OCI-LY1 (cell line): ENCODE data around the gene TAGLN3.

Experiments used
- H2AFZ ChIP-seq: fragments of 200-600 bp; sonication (generic), shearing (Covaris generic); 2 replicates; pipeline ENCODE4 v1.6.0; 2014; ENCODE audit warnings: antibody characterized with exemption, mild to moderate bottlenecking, low read length
- H3F3A ChIP-seq: fragments of 200-600 bp; sonication (generic), shearing (Covaris generic); 2 replicates; pipeline ENCODE4 v1.6.0; 2014; ENCODE audit warnings: mild to moderate bottlenecking, antibody characterized with exemption, low read length, moderate library complexity; ENCODE audit not compliant: insufficient read depth
- H3K27ac ChIP-seq: fragments of 200-600 bp; sonication (generic); 2 replicates; pipeline ENCODE4 v1.5.1; 2014; ENCODE audit warnings: low read length, mixed run types, mild to moderate bottlenecking, low read depth; ENCODE audit not compliant: poor library complexity, severe bottlenecking
- H3K27me3 ChIP-seq: fragments of 200-600 bp; sonication (generic); 2 replicates; pipeline ENCODE4 v1.6.0; 2014; ENCODE audit warnings: antibody characterized with exemption, mild to moderate bottlenecking, low read length, moderate library complexity; ENCODE audit not compliant: insufficient read depth
- H3K36me3 ChIP-seq: fragments of 200-600 bp; sonication (generic); 2 replicates; pipeline ENCODE4 v1.6.1; 2014; ENCODE audit warnings: mild to moderate bottlenecking, antibody characterized with exemption, low read length, moderate library complexity, mixed read lengths; ENCODE audit not compliant: insufficient read depth
- H3K4me1 ChIP-seq: fragments of 200-600 bp; sonication (generic); 2 replicates; pipeline ENCODE4 v1.5.1; 2014; ENCODE audit warnings: mild to moderate bottlenecking, low read length, moderate library complexity; ENCODE audit not compliant: insufficient read depth, severe bottlenecking
- H3K4me2 ChIP-seq: fragments of 200-600 bp; sonication (generic), shearing (Covaris generic); 2 replicates; pipeline ENCODE4 v1.6.1; 2014; ENCODE audit warnings: low read length
- H3K4me3 ChIP-seq: fragments of 200-600 bp; sonication (generic); 2 replicates; pipeline ENCODE4 v1.5.1; 2014; ENCODE audit warnings: low read length, low read depth, mild to moderate bottlenecking, mixed read lengths; ENCODE audit not compliant: poor library complexity, severe bottlenecking
- H3K79me2 ChIP-seq: fragments of 200-600 bp; shearing (Covaris generic); 2 replicates; pipeline ENCODE4 v1.6.1; 2016; ENCODE audit warnings: mixed run types, low read length, mixed read lengths; ENCODE audit not compliant: insufficient read depth
- H3K9ac ChIP-seq: fragments of 200-600 bp; sonication (generic), shearing (Covaris generic); 2 replicates; pipeline ENCODE4 v1.6.1; 2014; ENCODE audit warnings: mild to moderate bottlenecking, low read length, mixed read lengths
- H3K9me2 ChIP-seq: fragments of 200-600 bp; sonication (generic), shearing (Covaris generic); 2 replicates; pipeline ENCODE4 v1.6.1; 2014; ENCODE audit warnings: low read depth, mild to moderate bottlenecking, low read length, mixed read lengths
- H3K9me3 ChIP-seq: fragments of 200-600 bp; shearing (Covaris generic); 2 replicates; pipeline ENCODE4 v1.6.1; 2014; ENCODE audit warnings: low read length, mixed read lengths
- H4K20me1 ChIP-seq: fragments of 200-600 bp; sonication (generic), shearing (Covaris generic); 2 replicates; pipeline ENCODE4 v1.6.0; 2016; ENCODE audit warnings: mild to moderate bottlenecking, low read length; ENCODE audit not compliant: insufficient read depth
- CTCF ChIP-seq: fragments of 200-600 bp; sonication (generic), shearing (Covaris generic); IDR thresholded peaks from 2 replicates; pipeline ENCODE4 v1.5.1; 2017; ENCODE audit warnings: mild to moderate bottlenecking, antibody characterized with exemption, low read length, moderate library complexity, mixed read lengths
- EZH2 ChIP-seq: fragments of 200-600 bp; sonication (generic), shearing (Covaris generic); IDR thresholded peaks from 2 replicates; pipeline ENCODE4 v1.8.0; 2017; ENCODE audit warnings: borderline replicate concordance, mixed run types, mild to moderate bottlenecking, antibody characterized with exemption, low read length, moderate library complexity, mixed read lengths

TAGLN3 gene

GRCh38 chr3:111955876-111956275, 42.8 kb upstream of the TAGLN3 start:
- Histone ChIP-seq H3K4me2 (no peak overlapping the region), H3K9ac (no peak overlapping the region), H4K20me1 (no peaks in the 10 kb centered on the region), H3K4me1 (no peaks in the 10 kb centered on the region), H3K79me2 (no peaks in the 10 kb centered on the region), H3K9me2 (no peaks in the 10 kb centered on the region), H2AFZ (no peak overlapping the region), H3K27me3 (no peaks in the 10 kb centered on the region), H3K36me3 (no peaks in the 10 kb centered on the region), H3K4me3 (no peak overlapping the region), H3K27ac (no peak overlapping the region), H3K9me3 (no peaks in the 10 kb centered on the region), H3F3A (no peaks in the 10 kb centered on the region)
- TF ChIP-seq CTCF (no peak), EZH2 (no peak)

GRCh38 chr3:111956449-111956848, 42.3 kb upstream of the TAGLN3 start:
- Histone ChIP-seq H3K27ac (no peak overlapping the region), H3K9me3 (no peaks in the 10 kb centered on the region), H3K4me3 (no peak overlapping the region), H4K20me1 (no peaks in the 10 kb centered on the region), H3K36me3 (no peaks in the 10 kb centered on the region), H3K9me2 (no peaks in the 10 kb centered on the region), H3K4me2 (no peak overlapping the region), H3K27me3 (no peaks in the 10 kb centered on the region), H3K4me1 (no peaks in the 10 kb centered on the region), H3K79me2 (no peaks in the 10 kb centered on the region), H3F3A (no peaks in the 10 kb centered on the region), H2AFZ (no peak overlapping the region), H3K9ac (no peak overlapping the region)
- TF ChIP-seq EZH2 (no peak), CTCF (no peak)

- no peaks in the 10 kb centered on the region for H3F3A ChIP-seq
- no peaks in the 10 kb centered on the region for H3K36me3 ChIP-seq
- no peaks in the 10 kb centered on the region for H3K4me1 ChIP-seq
- no peak overlapping the region for H3K9ac ChIP-seq
- no peaks in the 10 kb centered on the region for H4K20me1 ChIP-seq
- no peaks in the 10 kb centered on the region for H3K79me2 ChIP-seq
- H3K9me2 ChIP-seq, result no peaks in the 10 kb centered on the region
- TF ChIP-seq EZH2, result no peak
- no peak for TF ChIP-seq CTCF
- H3K9me3 ChIP-seq, result no peaks in the 10 kb centered on the region
- no peak overlapping the region for H2AFZ ChIP-seq
- no peaks in the 10 kb centered on the region for H3K27me3 ChIP-seq
- H3K4me3 ChIP-seq, result no peak overlapping the region
- H3K4me2 ChIP-seq, result no peak overlapping the region
- H3K27ac ChIP-seq, result no peak overlapping the region
These were observed 41.6 kb upstream of the TAGLN3 start for GRCh38 chr3:111956995-111957734.
